CD4-positive, alpha-beta memory T cell (primary cell): ENCODE results near the gene ATP9A. TPM values are rescaled to one million over a fixed set of nuclear protein-coding genes. Genes with fewer than 3 reads are reported as not detected.
"Not testable (repeated sequence)": the region's sequence is repeated elsewhere in the genome, so short reads cannot be mapped to it uniquely, and the experiment has no call there.

ENCODE experiments used
- CTCF ChIA-PET: fragments of 350-600 bp; sonication (Branson Sonifier 250); formaldehyde crosslinking; loops from one replicate; lab custom pipeline; 2021; ENCODE audit warnings: inconsistent platforms; ENCODE audit not compliant: partially characterized antibody; lab: Charles Lee
- POLR2A ChIA-PET: fragments of 350-600 bp; sonication (Branson Sonifier 250); formaldehyde crosslinking; loops from one replicate; lab custom pipeline; 2021; ENCODE audit not compliant: partially characterized antibody; lab: Charles Lee
- DNase-seq, 5 donors: peaks; one replicate each; pipeline versions ENCODE4 v3.0.0 to v3.0.0-alpha.2; 2020 to 2022; ENCODE audit warnings: mixed read lengths in 1 of 5
- H3K27ac ChIP-seq: one replicate; pipeline ENCODE4 v1.7.0; 2013; ENCODE audit warnings: low read depth, low read length
- H3K27me3 ChIP-seq: 2 replicates; pipeline ENCODE4 v1.7.0; 2013; ENCODE audit warnings: mild to moderate bottlenecking, low read length, moderate library complexity; ENCODE audit not compliant: insufficient read depth
- H3K36me3 ChIP-seq: 2 replicates; pipeline ENCODE4 v1.7.0; 2013; ENCODE audit warnings: mild to moderate bottlenecking, low read length, moderate library complexity; ENCODE audit not compliant: insufficient read depth
- H3K4me1 ChIP-seq: 2 replicates; pipeline ENCODE4 v1.7.0; 2013; ENCODE audit warnings: mild to moderate bottlenecking, low read length, moderate library complexity; ENCODE audit not compliant: insufficient read depth
- H3K4me3 ChIP-seq, 2 donors: one replicate each; pipeline ENCODE4 v1.7.0; 2013; ENCODE audit warnings: low read length in 2 of 2, mild to moderate bottlenecking in 1 of 2
- H3K9me3 ChIP-seq, 2 donors: one replicate each; pipeline ENCODE4 v1.7.0; 2013; ENCODE audit warnings: low read length in 2 of 2, control low read depth in 1 of 2; ENCODE audit not compliant: control insufficient read depth in 1 of 2
- H3K27ac Mint-ChIP-seq, 7 donors: one replicate each; pipeline ENCODE4 v1.8.0; 2020 to 2021; ENCODE audit warnings: mixed read lengths in 7 of 7, mild to moderate bottlenecking in 6 of 7, inconsistent platforms in 3 of 7, moderate library complexity in 3 of 7
- H3K27me3 Mint-ChIP-seq, 2 donors: one replicate each; pipeline ENCODE4 v1.8.0; 2020 to 2021; ENCODE audit warnings: mixed read lengths in 2 of 2
- H3K36me3 Mint-ChIP-seq, 2 donors: one replicate each; pipeline ENCODE4 v1.8.0; 2020 to 2021; ENCODE audit warnings: mixed read lengths in 2 of 2, inconsistent platforms in 1 of 2, mild to moderate bottlenecking in 1 of 2
- H3K4me1 Mint-ChIP-seq, 4 donors: one replicate each; pipeline ENCODE4 v1.8.0; 2020 to 2021; ENCODE audit warnings: mixed read lengths in 4 of 4, mild to moderate bottlenecking in 1 of 4
- H3K4me3 Mint-ChIP-seq, 8 donors: one replicate each; pipeline ENCODE4 v1.8.0; 2020 to 2021; ENCODE audit warnings: mixed read lengths in 8 of 8, mild to moderate bottlenecking in 7 of 8, moderate library complexity in 6 of 8, inconsistent platforms in 3 of 8
- H3K9me3 Mint-ChIP-seq, 8 donors: one replicate each; pipeline ENCODE4 v1.8.0; 2020 to 2021; ENCODE audit warnings: mixed read lengths in 8 of 8, mild to moderate bottlenecking in 5 of 8, inconsistent platforms in 3 of 8, moderate library complexity in 1 of 8
- intact Hi-C: fragments of 100-400 bp; cut with micrococcal nuclease; formaldehyde crosslinking; loops from one replicate; pipeline ENCODE4 v1.15.1; 2023
- polyA plus RNA-seq, 2 donors: library from polyadenylated mRNA; unstranded; fragments of 300-500 nt; fragmentation: Illumina TruSeq; gene quantifications; one replicate each; pipeline ENCODE4 v1.2.3, GENCODE V29; 2021
- total RNA-seq, 2 experiments: library from RNA; stranded (reverse); gene quantifications; one replicate each; pipeline ENCODE4 v1.2.3, GENCODE V29; 2021

Gene ATP9A
- total and polyA plus RNA-seq, 4 experiments from 2014 or later, result 0.14 to 1.0 (median 0.32) TPM

GRCh38 chr20:51688600-51689244, 79.5 kb downstream of the ATP9A start:
- Histone ChIP-seq H3K36me3 (no peaks in the 10 kb centered on the region), H3K27me3 (no peaks in the 10 kb centered on the region), H3K27ac (no peak overlapping the region), H3K4me3 (no peak overlapping the region), H3K9me3 (no peaks in the 10 kb centered on the region), H3K4me1 (no peaks in the 10 kb centered on the region)
- Mint-ChIP-seq H3K36me3 (no peaks in the 10 kb centered on the region), H3K27me3 (peaks cover 11 to 12% of the 10 kb centered on the region in 2 donors), H3K4me3 (no peak overlapping the region), H3K4me1 (peaks cover 0 to 1% (median 0%) of the 10 kb centered on the region in 4 donors), H3K9me3 (no peaks in the 10 kb centered on the region), H3K27ac (no peak overlapping the region)
- ChIA-PET CTCF (no interaction called here), POLR2A (interaction anchor here (0.6 kb wide), 1 partner anchor 401 kb away, joined by 3 read pairs; no protein-coding TSS in a partner anchor)
- DNase-seq, result no peak
- intact Hi-C loops, result no loop called here

DNA sequence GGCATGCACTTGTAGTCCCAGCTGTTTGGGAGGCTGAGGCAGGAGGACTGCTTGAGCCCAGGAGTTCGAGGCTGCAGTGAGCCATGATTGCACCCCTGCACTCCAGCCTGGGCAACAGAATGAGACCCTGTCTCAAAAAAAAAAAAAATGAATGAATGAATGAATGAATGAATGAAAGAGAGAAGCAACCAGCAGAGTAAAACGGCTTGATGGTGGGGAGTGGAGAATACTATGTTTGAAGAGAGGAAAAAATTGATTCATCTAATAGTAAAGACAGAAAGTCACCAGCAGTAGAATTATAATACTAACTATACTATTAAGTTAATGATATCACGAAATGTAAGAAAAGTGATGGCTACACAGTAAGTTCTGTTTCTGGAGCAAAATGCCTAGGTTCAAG, 80.6 kb downstream of the ATP9A start:
- CTCF ChIA-PET, result no interaction called here
- intact Hi-C loops, result no loop called here
- Histone ChIP-seq H3K27ac (no peak overlapping the region), H3K27me3 (no peaks in the 10 kb centered on the region), H3K4me1 (no peaks in the 10 kb centered on the region), H3K4me3 (no peak overlapping the region), H3K9me3 (no peaks in the 10 kb centered on the region), H3K36me3 (no peaks in the 10 kb centered on the region)
- Mint-ChIP-seq H3K9me3 (no peaks in the 10 kb centered on the region), H3K27ac (peak overlapping the region in 1 of 7 donors; percentile 73), H3K4me3 (peak overlapping the region in 1 of 8 donors; percentile 63), H3K36me3 (no peaks in the 10 kb centered on the region), H3K27me3 (peaks cover 8 to 11% of the 10 kb centered on the region in 2 donors), H3K4me1 (peaks cover 0 to 1% (median 0%) of the 10 kb centered on the region in 4 donors)
- DNase-seq, result no peak
- POLR2A ChIA-PET, result no interaction called here

GRCh38 chr20:51687108-51687507, 81.1 kb downstream of the ATP9A start:
- H3K27me3 Mint-ChIP-seq, result peaks cover 7 to 11% of the 10 kb centered on the region in 2 donors
- no peaks in the 10 kb centered on the region for H3K4me1 ChIP-seq
- H3K4me1 Mint-ChIP-seq, result peaks cover 0 to 1% (median 0%) of the 10 kb centered on the region in 4 donors
- no peaks in the 10 kb centered on the region for H3K9me3 ChIP-seq
- no peak for DNase-seq
- H3K27ac ChIP-seq, result no peak overlapping the region
- H3K27ac Mint-ChIP-seq, result no peak overlapping the region
- H3K4me3 Mint-ChIP-seq, result no peak overlapping the region
- H3K36me3 Mint-ChIP-seq, result no peaks in the 10 kb centered on the region
- no peaks in the 10 kb centered on the region for H3K9me3 Mint-ChIP-seq
- ChIA-PET CTCF (no interaction called here), POLR2A (no interaction called here)
- H3K4me3 ChIP-seq, result no peak overlapping the region
- H3K27me3 ChIP-seq, result no peaks in the 10 kb centered on the region
- H3K36me3 ChIP-seq, result no peaks in the 10 kb centered on the region
- intact Hi-C loops, result no loop called here

GRCh38 chr20:51685494-51685893, 82.7 kb downstream of the ATP9A start:
- H3K4me1 Mint-ChIP-seq, H3K36me3 Mint-ChIP-seq, CTCF ChIA-PET, H3K9me3 Mint-ChIP-seq, H3K27ac Mint-ChIP-seq, POLR2A ChIA-PET, H3K27me3 ChIP-seq, H3K36me3 ChIP-seq, H3K4me1 ChIP-seq, H3K4me3 ChIP-seq, H3K27ac ChIP-seq, intact Hi-C loops, H3K4me3 Mint-ChIP-seq, DNase-seq, H3K9me3 ChIP-seq: not testable (repeated sequence)
- H3K27me3 Mint-ChIP-seq, result peaks cover 3 to 12% of the 10 kb centered on the region in 2 donors

GRCh38 chr20:51680067-51680749, 88.0 kb downstream of the ATP9A start:
- POLR2A ChIA-PET, result no interaction called here
- H3K27ac Mint-ChIP-seq, result no peak overlapping the region

GRCh38 chr20:51679254-51679921, 88.8 kb downstream of the ATP9A start:
- Mint-ChIP-seq H3K36me3 (no peaks in the 10 kb centered on the region), H3K4me3 (no peak overlapping the region), H3K27me3 (peaks cover 11 to 17% of the 10 kb centered on the region in 2 donors), H3K9me3 (no peaks in the 10 kb centered on the region), H3K27ac (no peak overlapping the region), H3K4me1 (no peaks in the 10 kb centered on the region)
- POLR2A ChIA-PET, result no interaction called here
- Histone ChIP-seq H3K4me1 (no peaks in the 10 kb centered on the region), H3K27me3 (no peaks in the 10 kb centered on the region), H3K4me3 (no peak overlapping the region), H3K9me3 (no peaks in the 10 kb centered on the region), H3K27ac (no peak overlapping the region), H3K36me3 (no peaks in the 10 kb centered on the region)
- intact Hi-C loops, result no loop called here
- CTCF ChIA-PET, result no interaction called here
- DNase-seq, result no peak

More at GRCh38 chr20:51680067-51680749, 88.0 kb downstream of the ATP9A start:
- no peaks in the 10 kb centered on the region for H3K36me3 ChIP-seq
- Mint-ChIP-seq H3K9me3 (no peaks in the 10 kb centered on the region), H3K27me3 (peaks cover 11 to 17% of the 10 kb centered on the region in 2 donors), H3K4me3 (no peak overlapping the region), H3K4me1 (peaks cover 0 to 1% (median 0%) of the 10 kb centered on the region in 4 donors), H3K36me3 (no peaks in the 10 kb centered on the region)
- no peak for DNase-seq
- CTCF ChIA-PET, result no interaction called here
- H3K4me3 ChIP-seq, result no peak overlapping the region
- intact Hi-C loops, result no loop called here
- no peak overlapping the region for H3K27ac ChIP-seq
- H3K4me1 ChIP-seq, result no peaks in the 10 kb centered on the region
- no peaks in the 10 kb centered on the region for H3K27me3 ChIP-seq
- H3K9me3 ChIP-seq, result no peaks in the 10 kb centered on the region

DNA sequence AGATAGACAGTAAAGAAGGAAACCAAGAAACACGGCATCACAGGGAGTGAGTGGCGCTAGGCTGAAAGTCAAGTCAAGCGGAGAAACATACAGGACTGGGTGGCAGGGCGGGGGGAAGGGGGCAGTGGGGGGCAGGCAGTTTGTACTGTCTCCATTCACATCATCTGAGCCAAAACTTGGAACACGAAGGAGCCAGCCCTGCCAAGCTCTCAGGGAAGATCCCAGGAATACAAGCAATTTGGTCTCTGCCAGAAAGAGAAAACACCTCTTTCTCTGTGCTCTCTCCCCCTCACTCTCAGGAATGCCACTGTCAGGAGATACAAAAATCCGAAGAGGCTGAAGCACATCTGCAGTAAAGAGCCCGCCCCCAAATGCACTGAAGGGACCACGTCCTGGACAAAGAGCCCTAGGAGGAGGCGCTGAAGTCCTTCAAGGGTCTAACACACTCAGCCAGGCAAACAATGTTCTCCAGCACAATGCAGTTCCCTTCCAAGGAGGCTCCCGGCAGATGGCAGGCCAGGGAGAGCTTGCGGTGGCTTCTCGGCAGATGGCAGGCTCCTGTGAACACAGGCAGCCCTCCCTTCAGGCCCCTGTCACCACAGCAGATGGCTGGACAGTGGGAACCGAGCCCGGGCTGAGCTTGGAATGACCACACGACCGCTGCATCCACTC, 90.0 kb downstream of the ATP9A start:
- Histone ChIP-seq H3K27me3 (no peaks in the 10 kb centered on the region), H3K9me3 (no peaks in the 10 kb centered on the region), H3K4me1 (no peaks in the 10 kb centered on the region), H3K36me3 (no peaks in the 10 kb centered on the region), H3K4me3 (no peak overlapping the region), H3K27ac (no peak overlapping the region)
- Mint-ChIP-seq H3K4me3 (no peak overlapping the region), H3K36me3 (no peaks in the 10 kb centered on the region), H3K4me1 (no peaks in the 10 kb centered on the region), H3K27me3 (peaks cover 12 to 17% of the 10 kb centered on the region in 2 donors), H3K27ac (no peak overlapping the region), H3K9me3 (no peaks in the 10 kb centered on the region)
- DNase-seq, result no peak
- POLR2A ChIA-PET, result no interaction called here
- intact Hi-C loops, result no loop called here
- CTCF ChIA-PET, result no interaction called here
